ENCODE measurements around the gene APOO.
"Not testable (repeated sequence)": the region's sequence is repeated elsewhere in the genome, so short reads cannot be mapped to it uniquely, and the experiment has no call there.

The APOO gene

DNA sequence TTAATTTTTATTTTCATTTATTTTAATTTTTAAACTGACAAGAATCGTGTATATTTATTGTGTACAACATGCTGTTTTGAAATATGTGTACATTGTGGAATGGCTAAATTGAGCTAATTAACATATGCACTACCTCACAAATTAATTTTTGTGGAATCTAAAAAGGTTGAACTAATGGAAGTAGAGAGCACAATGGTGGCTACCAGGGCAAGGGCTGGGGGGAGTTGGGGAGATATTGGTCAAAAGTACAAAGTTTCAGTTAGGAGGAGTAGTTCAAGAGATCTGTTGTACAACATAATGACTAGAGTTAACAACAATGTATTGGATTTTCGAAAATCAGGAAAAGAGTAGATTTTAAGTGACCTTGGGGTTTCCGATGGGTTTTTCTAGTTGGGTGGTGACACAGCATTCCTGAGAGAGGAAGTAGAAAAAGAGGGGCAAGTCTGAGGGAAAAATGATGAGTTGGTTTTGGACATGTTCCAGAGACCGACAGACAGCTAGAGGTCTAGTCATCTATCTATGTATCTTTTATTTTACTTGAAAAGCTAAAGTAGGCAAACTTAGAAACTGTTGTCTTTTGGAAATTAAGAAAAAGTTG, 23.2 kb downstream of the APOO start:
- Histone ChIP-seq H3K27ac (ENCODE audit: low read depth, low read length) (no peak overlapping the region), H3K9ac (ENCODE audit: low read length) (no peak overlapping the region), H3K27me3 (ENCODE audit: control insufficient read depth in 1 of 2, insufficient read depth in 2 of 2, low read length in 2 of 2) (peaks cover 0 to 6% of the 10 kb centered on the region in 2 donors), H3K4me1 (ENCODE audit: insufficient read depth, low read length) (no peaks in the 10 kb centered on the region), H3K36me3 (ENCODE audit: insufficient read depth, low read length) (no peaks in the 10 kb centered on the region), H3K4me3 (ENCODE audit: low read depth in 1 of 2, low read length in 2 of 2) (no peak overlapping the region), H3K9me3 (ENCODE audit: low read length) (no peaks in the 10 kb centered on the region)

DNA sequence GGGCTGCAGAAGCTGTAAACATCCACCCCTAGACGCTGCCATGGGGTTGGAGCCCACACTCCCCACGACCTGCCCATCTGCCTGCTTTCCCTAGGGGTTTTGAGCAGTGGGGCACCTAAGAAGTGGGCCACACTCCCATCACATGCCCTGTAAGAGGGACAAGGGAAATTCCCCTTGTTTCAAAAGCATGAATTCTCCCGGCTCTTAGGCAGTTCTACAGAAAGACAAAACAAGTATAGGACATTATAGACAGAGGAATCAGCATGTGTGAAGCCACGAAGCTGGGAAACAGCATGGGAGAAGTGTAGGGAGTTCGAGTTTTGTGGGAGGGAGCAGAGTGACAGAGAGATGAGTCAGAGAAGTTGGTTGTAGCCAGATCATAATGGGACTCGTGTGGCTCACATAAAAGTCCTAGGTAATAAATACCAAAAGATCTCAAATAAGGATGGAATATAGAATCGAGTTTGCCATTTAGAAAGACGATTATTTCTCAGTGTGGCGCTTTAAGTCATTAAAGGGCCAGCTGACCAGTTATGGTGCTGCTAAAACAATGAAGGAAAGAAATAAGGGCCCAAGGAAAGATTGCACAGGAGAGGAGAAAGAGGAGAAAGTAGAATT, 23.9 kb downstream of the APOO start:
- peaks cover 0 to 6% of the 10 kb centered on the region in 2 donors for H3K27me3 ChIP-seq (ENCODE audit: control insufficient read depth in 1 of 2, insufficient read depth in 2 of 2, low read length in 2 of 2)
- no peaks in the 10 kb centered on the region for H3K36me3 ChIP-seq (ENCODE audit: insufficient read depth, low read length)
- no peak overlapping the region for H3K27ac ChIP-seq (ENCODE audit: low read depth, low read length)
- no peaks in the 10 kb centered on the region for H3K9me3 ChIP-seq (ENCODE audit: low read length)
- H3K4me1 ChIP-seq (ENCODE audit: insufficient read depth, low read length) = no peaks in the 10 kb centered on the region
- H3K4me3 ChIP-seq (ENCODE audit: low read depth in 1 of 2, low read length in 2 of 2) = no peak overlapping the region
- no peak overlapping the region for H3K9ac ChIP-seq (ENCODE audit: low read length)

DNA sequence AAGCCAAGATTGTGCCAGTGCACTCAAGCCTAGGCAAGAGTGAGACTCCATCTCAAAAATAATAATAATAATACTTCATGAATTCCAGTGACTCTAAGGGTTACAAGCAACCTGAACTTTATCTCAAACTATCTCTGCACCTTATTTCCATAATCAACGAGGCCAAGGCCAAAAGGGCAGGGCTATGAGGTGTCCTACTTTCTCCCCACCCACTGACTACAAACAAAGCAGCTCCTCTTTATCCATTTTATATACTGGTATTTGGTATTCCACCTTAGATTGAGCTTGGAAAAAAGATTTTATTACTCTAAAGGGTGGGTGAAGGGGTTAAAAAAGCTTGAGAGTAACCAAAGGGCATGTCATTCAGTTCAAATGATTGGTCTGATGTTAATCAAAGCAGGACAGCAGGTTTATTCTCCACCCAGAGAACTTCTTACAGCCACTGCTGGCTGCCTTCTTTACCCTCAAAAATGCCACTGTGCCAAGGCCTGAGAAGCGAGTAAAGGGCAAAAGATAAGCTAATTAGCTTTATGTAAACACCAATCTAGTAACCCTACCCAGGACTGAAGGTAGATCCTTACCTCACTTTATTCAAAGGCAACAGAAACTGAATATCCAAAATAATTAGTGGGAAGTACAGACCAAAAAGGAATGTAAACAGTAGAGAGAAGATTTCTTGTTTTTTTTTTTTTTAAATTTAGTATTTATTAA, 28.2 kb downstream of the APOO start:
- Histone ChIP-seq H3K4me3 (ENCODE audit: low read depth in 1 of 2, low read length in 2 of 2) (no peak overlapping the region), H3K36me3 (ENCODE audit: insufficient read depth, low read length) (no peaks in the 10 kb centered on the region), H3K27ac (ENCODE audit: low read depth, low read length) (no peak overlapping the region), H3K9ac (ENCODE audit: low read length) (no peak overlapping the region), H3K4me1 (ENCODE audit: insufficient read depth, low read length) (no peaks in the 10 kb centered on the region), H3K27me3 (ENCODE audit: control insufficient read depth in 1 of 2, insufficient read depth in 2 of 2, low read length in 2 of 2) (no peaks in the 10 kb centered on the region), H3K9me3 (ENCODE audit: low read length) (no peaks in the 10 kb centered on the region)

DNA sequence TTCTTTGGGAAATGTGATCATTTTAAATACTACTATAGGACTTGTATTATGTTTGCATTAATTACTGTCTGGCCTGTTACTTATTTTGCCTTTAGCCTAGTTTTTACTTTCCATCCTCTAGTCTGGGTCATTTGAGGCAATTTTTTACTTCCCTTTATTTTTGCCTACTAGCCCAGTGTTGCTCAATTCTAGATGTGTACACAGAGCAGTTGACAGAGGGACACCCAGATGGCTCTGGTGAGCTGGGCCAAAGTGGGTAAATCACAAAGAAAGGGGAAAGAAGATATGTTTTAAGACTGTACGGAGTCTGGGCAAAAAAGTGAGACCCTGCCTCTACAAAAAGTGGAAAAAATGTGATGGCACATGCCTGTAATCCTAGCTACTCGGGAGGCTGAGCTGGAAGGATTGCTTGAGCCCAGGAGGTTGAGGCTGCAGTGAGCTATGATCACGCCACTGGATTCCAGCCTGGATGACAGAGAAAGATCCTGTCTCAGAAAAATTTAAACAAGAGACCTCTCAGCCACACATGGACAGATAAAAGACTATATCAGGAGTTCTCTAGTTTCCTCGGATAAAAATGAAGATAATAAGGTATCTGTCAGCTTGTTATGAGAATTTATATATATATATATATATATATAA, 35.7 kb downstream of the APOO start:
- Histone ChIP-seq H3K9me3 (ENCODE audit: low read length) (no peaks in the 10 kb centered on the region), H3K4me3 (ENCODE audit: low read depth in 1 of 2, low read length in 2 of 2) (no peak overlapping the region), H3K4me1 (ENCODE audit: insufficient read depth, low read length) (no peaks in the 10 kb centered on the region), H3K27me3 (ENCODE audit: control insufficient read depth in 1 of 2, insufficient read depth in 2 of 2, low read length in 2 of 2) (no peaks in the 10 kb centered on the region), H3K36me3 (ENCODE audit: insufficient read depth, low read length) (no peaks in the 10 kb centered on the region), H3K9ac (ENCODE audit: low read length) (no peak overlapping the region), H3K27ac (ENCODE audit: low read depth, low read length) (no peak overlapping the region)

DNA sequence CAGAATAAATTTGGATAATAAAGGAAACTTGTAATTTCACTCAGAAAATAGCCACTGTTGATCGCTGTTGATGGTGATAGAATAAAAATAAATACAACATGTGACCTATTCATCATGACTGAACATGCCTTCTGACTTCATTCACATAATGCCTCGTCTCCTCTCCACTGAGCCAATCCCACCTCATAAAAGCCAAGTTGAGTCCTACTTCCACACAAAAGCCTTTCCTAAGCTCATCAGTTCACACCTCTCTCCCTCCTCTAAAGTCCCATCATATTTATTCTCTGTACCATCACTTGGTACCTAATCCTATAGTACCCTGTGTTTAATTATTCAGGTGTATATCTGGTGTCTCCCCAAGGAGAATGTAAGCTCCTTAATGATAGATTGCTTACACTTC, 37.7 kb downstream of the APOO start:
- H3K27me3 ChIP-seq (ENCODE audit: control insufficient read depth in 1 of 2, insufficient read depth in 2 of 2, low read length in 2 of 2) = no peaks in the 10 kb centered on the region
- H3K9me3 ChIP-seq (ENCODE audit: low read length) = no peaks in the 10 kb centered on the region
- H3K4me1 ChIP-seq (ENCODE audit: insufficient read depth, low read length) = no peaks in the 10 kb centered on the region
- H3K4me3 ChIP-seq (ENCODE audit: low read depth in 1 of 2, low read length in 2 of 2) = no peak overlapping the region
- no peak overlapping the region for H3K9ac ChIP-seq (ENCODE audit: low read length)
- no peak overlapping the region for H3K27ac ChIP-seq (ENCODE audit: low read depth, low read length)
- no peaks in the 10 kb centered on the region for H3K36me3 ChIP-seq (ENCODE audit: insufficient read depth, low read length)

DNA sequence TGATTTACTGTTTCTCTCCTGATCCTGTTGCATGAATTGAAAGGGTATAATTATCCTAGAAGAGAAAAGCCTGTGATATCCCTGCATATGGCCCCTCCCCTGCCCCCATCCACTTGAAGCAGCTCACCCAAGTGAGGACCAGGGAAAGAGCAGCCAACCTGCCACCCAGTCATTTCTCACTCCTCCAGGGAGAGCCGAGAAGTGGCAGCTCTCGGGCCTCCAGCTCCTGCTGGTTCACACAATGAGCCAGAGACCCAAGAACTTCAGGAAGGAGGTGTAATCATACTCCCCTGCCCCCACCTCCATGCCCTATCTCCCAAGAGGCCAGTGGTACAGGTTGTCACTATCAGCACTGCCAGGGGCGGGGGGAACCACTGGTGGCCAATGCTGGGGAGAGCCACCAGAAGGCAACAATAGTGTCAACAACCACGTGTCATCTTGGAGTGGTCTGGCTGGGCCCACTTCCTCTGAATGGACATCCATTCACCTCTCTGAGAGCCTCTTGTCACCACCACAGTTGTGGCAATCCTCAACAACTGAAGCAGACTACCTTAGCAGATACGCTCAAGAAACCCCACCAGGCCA, 42.9 kb downstream of the APOO start:
- no peaks in the 10 kb centered on the region for H3K36me3 ChIP-seq (ENCODE audit: insufficient read depth, low read length)
- no peaks in the 10 kb centered on the region for H3K4me1 ChIP-seq (ENCODE audit: insufficient read depth, low read length)
- H3K9me3 ChIP-seq (ENCODE audit: low read length) = no peaks in the 10 kb centered on the region
- H3K27ac ChIP-seq (ENCODE audit: low read depth, low read length) = no peak overlapping the region
- H3K4me3 ChIP-seq (ENCODE audit: low read depth in 1 of 2, low read length in 2 of 2) = no peak overlapping the region
- no peak overlapping the region for H3K9ac ChIP-seq (ENCODE audit: low read length)
- H3K27me3 ChIP-seq (ENCODE audit: control insufficient read depth in 1 of 2, insufficient read depth in 2 of 2, low read length in 2 of 2) = no peaks in the 10 kb centered on the region

DNA sequence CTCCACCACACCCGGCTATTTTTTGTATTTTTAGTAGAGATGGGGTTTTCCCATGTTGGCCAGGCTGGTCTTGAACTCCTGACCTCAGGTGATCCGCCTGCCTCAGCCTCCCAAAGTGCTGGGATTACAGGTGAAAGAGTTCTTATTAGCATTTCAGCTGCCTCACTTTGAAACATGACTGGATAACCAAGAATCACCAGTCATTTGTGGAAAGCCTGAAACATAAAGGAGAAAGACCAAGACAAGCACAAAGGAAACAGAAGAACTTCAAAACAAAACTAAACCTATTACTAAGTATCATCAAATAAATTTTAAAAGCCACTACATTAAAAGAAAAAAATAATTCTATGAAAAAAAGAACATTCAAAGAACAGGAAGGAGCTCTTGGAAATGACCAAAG, 45.8 kb downstream of the APOO start:
- H3K9me3 ChIP-seq (ENCODE audit: low read length); H3K27me3 ChIP-seq (ENCODE audit: control insufficient read depth in 1 of 2, insufficient read depth in 2 of 2, low read length in 2 of 2); H3K4me3 ChIP-seq (ENCODE audit: low read depth in 1 of 2, low read length in 2 of 2); H3K9ac ChIP-seq (ENCODE audit: low read length); H3K27ac ChIP-seq (ENCODE audit: low read depth, low read length); H3K4me1 ChIP-seq (ENCODE audit: insufficient read depth, low read length); H3K36me3 ChIP-seq (ENCODE audit: insufficient read depth, low read length): not testable (repeated sequence)

DNA sequence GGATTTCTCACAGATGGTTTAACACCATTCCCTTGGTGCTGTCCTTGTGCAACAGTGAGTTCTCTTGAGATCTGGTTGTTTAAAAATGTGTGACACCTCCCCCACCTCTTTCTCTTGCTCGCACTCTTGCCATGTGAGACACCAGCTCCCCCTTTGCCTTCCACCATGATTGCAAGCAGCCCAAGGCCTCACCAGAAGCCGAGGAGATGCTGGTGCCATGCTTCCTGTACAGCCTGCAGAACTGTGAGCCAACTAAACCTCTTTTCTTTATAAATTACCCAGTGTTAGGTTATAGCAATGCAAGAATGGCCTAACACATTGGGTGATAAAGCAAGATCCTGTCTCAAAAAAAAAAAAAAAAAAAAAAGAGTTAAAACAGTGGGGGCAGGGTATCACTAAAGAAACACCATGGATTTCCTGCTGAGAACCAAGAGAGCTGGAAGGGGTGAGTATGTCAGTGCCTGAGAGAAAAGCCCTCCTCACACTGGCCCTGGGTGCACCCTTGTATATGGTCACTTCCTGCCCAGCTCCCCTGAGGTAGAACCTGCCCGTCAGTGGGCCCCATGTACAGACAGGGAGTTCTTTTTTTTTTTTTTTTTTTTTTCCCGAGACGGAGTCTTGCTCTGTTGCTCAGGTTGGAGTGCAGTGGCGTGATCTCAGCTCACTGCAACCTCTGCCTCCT, 46.4 kb downstream of the APOO start:
- H3K9ac ChIP-seq (ENCODE audit: low read length) = no peak overlapping the region
- H3K27ac ChIP-seq (ENCODE audit: low read depth, low read length) = no peak overlapping the region
- H3K36me3 ChIP-seq (ENCODE audit: insufficient read depth, low read length) = no peaks in the 10 kb centered on the region
- no peaks in the 10 kb centered on the region for H3K27me3 ChIP-seq (ENCODE audit: control insufficient read depth in 1 of 2, insufficient read depth in 2 of 2, low read length in 2 of 2)
- H3K4me1 ChIP-seq (ENCODE audit: insufficient read depth, low read length) = no peaks in the 10 kb centered on the region
- H3K9me3 ChIP-seq (ENCODE audit: low read length) = no peaks in the 10 kb centered on the region
- H3K4me3 ChIP-seq (ENCODE audit: low read depth in 1 of 2, low read length in 2 of 2) = no peak overlapping the region

DNA sequence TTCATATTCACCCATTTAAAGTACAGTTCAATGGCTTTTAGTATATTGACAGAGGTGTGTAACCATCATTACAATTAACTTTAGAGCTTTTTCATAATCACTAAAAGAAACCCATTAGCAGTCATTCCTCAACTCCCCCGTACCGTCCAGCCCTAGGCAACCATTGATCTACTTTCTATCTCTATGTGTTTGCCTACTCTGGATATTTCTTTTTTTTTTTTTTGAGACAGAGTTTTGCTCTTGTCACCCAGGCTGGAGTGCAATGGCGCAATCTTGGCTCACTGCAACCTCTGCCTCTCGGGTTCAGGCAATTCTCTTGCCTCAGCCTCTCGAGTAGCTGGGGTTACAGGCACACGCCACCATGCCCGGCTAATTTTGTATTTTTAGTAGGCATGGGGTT, 48.5 kb downstream of the APOO start:
- H3K36me3 ChIP-seq (ENCODE audit: insufficient read depth, low read length); H3K27ac ChIP-seq (ENCODE audit: low read depth, low read length); H3K4me1 ChIP-seq (ENCODE audit: insufficient read depth, low read length); H3K9ac ChIP-seq (ENCODE audit: low read length); H3K27me3 ChIP-seq (ENCODE audit: control insufficient read depth in 1 of 2, insufficient read depth in 2 of 2, low read length in 2 of 2); H3K4me3 ChIP-seq (ENCODE audit: low read depth in 1 of 2, low read length in 2 of 2); H3K9me3 ChIP-seq (ENCODE audit: low read length): not testable (repeated sequence)

DNA sequence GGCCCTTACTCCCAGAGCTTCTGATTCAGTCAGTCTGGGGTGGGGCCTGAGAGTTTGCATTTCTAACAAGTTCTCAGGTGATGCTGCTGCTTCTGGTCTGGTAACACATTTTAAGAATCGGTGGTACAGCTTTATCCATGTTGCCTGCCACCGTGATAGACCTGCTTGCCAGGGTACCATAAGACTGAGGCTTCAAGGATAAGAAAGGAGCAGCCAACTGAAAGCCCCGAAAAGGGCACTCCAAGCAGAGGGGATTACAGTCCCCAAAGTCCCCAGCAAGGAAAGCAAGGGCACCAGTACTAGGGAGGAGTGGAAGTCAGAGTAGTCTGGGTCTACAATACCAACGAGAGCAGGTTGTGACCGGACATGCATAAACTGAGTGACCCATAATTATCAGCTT, 49.8 kb downstream of the APOO start:
- Histone ChIP-seq H3K36me3 (ENCODE audit: insufficient read depth, low read length) (no peaks in the 10 kb centered on the region), H3K27ac (ENCODE audit: low read depth, low read length) (no peak overlapping the region), H3K4me3 (ENCODE audit: low read depth in 1 of 2, low read length in 2 of 2) (no peak overlapping the region), H3K9me3 (ENCODE audit: low read length) (no peaks in the 10 kb centered on the region), H3K4me1 (ENCODE audit: insufficient read depth, low read length) (no peaks in the 10 kb centered on the region), H3K9ac (ENCODE audit: low read length) (no peak overlapping the region), H3K27me3 (ENCODE audit: control insufficient read depth in 1 of 2, insufficient read depth in 2 of 2, low read length in 2 of 2) (peaks cover 0 to 5% of the 10 kb centered on the region in 2 donors)

DNA sequence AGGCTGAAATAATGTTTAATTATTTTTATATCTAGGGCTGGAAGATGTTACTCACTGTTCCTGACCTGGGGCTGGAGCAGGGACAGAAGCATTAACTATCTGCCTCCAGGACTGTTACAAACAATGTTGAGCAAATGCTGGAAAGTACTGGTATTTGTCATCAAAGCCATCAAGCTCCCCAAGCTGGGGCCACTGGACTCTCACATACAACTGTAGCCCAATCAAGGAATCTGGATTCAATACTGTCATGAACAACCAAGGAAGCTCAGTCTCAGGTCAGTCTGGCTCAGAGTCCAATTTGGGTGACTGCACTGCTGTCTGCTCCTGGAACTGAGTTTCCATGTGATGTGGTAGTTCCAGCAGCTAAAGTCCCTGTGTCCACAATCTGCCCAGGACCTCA, 50.4 kb downstream of the APOO start:
- H3K27me3 ChIP-seq (ENCODE audit: control insufficient read depth in 1 of 2, insufficient read depth in 2 of 2, low read length in 2 of 2) = peaks cover 0 to 5% of the 10 kb centered on the region in 2 donors
- no peak overlapping the region for H3K4me3 ChIP-seq (ENCODE audit: low read depth in 1 of 2, low read length in 2 of 2)
- H3K9ac ChIP-seq (ENCODE audit: low read length) = no peak overlapping the region
- no peaks in the 10 kb centered on the region for H3K4me1 ChIP-seq (ENCODE audit: insufficient read depth, low read length)
- H3K27ac ChIP-seq (ENCODE audit: low read depth, low read length) = no peak overlapping the region
- H3K36me3 ChIP-seq (ENCODE audit: insufficient read depth, low read length) = no peaks in the 10 kb centered on the region
- H3K9me3 ChIP-seq (ENCODE audit: low read length) = no peaks in the 10 kb centered on the region
